H1 (cell line): ENCODE results near the gene PTPRT.

Experiments used
- CBX8 ChIP-seq: fragments of 300-800, 300-1000 bp; sonication (generic); IDR thresholded peaks from 2 replicates; pipeline ENCODE4 v1.7.1; 2016; ENCODE audit warnings: low read depth, low read length, borderline replicate concordance
- CTCF ChIP-seq, 3 experiments: IDR thresholded peaks; 1 replicate in 2 of 3; 2 replicates in 1 of 3; pipeline versions ENCODE4 v1.5.1 to v1.6.1; 2011; ENCODE audit warnings: low read length in 3 of 3, mild to moderate bottlenecking in 3 of 3, inconsistent platforms in 2 of 3, low read depth in 1 of 3, moderate library complexity in 1 of 3; ENCODE audit not compliant: insufficient read depth in 1 of 3; ENCODE audit errors: control extremely low read depth in 1 of 3

GRCh38 chr20:42531508-42531961 is 658.2 kb downstream of the PTPRT start:
- no peak for TF ChIP-seq CTCF (IDR thresholded peaks at IDR 0.05; ENCODE audit: control extremely low read depth in 1 of 3, insufficient read depth in 1 of 3, low read depth in 1 of 3, low read length in 3 of 3)
- TF ChIP-seq CBX8: no peak
